Stimulated activated CD8-positive, alpha-beta memory T cell treated with anti-CD3 and anti-CD28 coated beads, Interleukin-15, amount 100 ng/mL, for 1 hour (primary cell): ENCODE data around the gene SLC24A3.

ENCODE experiments used
- DNase-seq: peaks from one replicate; pipeline ENCODE4 v3.0.0-alpha.2; 2020; ENCODE audit warnings: low read depth

SLC24A3 gene

GRCh38 chr20:19241440-19241839, 29.0 kb downstream of the SLC24A3 start:
- DNase-seq, result no peak

DNA sequence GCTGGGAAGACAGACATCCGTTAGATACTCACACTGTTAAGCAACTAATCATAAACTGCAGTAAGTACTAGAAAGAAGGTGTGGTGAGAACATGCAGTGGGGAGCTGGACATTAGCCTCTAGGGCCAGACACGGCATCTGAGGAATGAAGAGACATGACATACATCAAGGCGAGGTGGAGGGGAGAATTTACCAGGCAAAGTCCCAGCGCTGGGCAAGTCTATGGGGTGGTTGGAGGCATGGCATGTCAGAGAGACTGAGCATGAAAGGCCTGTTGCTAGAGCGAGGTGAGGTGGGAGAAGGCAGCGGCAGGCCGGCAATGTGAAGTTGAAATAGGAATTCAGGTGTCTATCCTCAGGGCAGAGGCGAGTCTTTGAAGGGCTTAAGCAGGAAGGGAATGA, 31.8 kb downstream of the SLC24A3 start:
- no peak for DNase-seq

DNA sequence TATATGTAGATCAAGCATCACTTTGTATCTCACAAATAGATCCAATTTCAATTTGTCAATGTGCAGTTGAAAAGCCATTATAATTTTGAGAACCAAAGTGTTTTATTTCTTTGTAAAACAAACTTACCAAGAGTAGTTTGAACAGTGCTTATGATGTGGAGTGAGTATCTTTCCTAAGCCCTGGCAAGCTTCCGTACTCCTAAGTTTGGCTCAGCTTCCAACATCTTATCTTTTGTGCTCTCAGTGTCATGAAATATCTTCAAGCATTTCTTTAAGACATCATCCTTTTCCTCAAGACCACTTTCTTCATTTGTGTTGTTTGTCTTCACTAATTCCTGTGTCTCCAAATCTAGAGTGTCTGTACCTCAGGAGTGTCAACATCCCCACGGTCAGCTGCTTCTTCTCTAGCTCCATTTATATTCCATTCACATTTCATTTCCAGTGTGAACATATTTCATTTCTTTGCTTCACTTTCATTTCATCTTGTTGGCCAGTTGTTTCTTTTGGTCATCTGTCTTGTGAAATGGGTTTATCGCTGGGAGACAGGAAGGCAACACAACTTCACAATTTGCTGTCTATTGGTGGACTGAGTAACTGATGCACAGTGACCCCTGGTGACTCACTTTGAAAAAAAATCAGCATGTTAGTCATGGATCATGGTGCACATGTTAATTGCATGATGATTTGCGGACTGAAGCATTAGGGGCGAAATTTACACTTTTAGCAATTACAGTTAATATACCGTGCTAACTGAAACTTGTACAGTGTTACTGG, 36.9 kb downstream of the SLC24A3 start:
- DNase-seq, result no peak

DNA sequence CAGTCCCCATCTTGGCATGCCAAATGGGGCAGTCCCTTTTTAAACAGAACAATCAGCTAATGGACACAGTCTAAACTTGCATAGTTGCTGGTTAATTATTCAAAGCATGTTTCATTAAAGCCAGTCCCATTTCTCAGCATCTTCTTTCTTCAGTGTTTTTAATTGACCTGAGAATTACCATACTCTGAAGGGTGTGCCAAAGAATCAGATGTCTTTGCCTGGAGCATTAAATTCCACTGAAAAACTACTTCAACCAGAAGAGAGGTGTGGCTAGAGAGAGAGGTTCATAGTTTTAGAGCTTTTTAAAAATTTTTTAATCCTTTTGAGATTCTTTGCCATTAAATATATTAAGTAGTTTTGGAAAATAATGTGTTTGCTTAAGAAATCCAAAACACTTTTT, 37.9 kb downstream of the SLC24A3 start:
- DNase-seq, result no peak

GRCh38 chr20:19251506-19251905, 39.1 kb downstream of the SLC24A3 start:
- DNase-seq, result no peak

- no peak for DNase-seq
Measured at GRCh38 chr20:19251958-19252357, 39.5 kb downstream of the SLC24A3 start.

- DNase-seq, result no peak
Measured at GRCh38 chr20:19252451-19253120, 40.1 kb downstream of the SLC24A3 start.

- no peak for DNase-seq
Measured at GRCh38 chr20:19253316-19253715, 40.9 kb downstream of the SLC24A3 start.

- no peak for DNase-seq
Measured at GRCh38 chr20:19253916-19254820, 41.7 kb downstream of the SLC24A3 start.

DNA sequence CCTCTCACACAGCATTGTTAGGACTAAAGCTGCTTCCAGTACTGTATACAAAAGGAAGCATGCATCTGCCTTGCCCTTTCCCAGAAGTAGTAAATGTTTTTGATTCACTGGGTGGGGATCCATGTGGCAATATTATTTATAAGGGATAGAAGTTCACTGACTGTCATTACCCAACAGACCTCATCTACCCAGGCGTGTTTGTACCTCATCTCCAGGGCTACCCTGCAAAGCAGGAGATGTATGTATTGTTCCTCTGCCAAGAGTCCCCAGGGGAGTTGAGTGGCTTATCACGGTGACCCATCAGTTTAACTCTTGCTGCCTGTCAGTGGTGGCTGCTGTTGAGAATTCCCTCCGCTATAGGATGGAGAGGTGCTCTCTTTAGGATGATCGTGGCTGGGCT, 42.5 kb downstream of the SLC24A3 start:
- DNase-seq, result no peak

- DNase-seq, result no peak
Measured at GRCh38 chr20:19256085-19256484, 43.6 kb downstream of the SLC24A3 start.

DNA sequence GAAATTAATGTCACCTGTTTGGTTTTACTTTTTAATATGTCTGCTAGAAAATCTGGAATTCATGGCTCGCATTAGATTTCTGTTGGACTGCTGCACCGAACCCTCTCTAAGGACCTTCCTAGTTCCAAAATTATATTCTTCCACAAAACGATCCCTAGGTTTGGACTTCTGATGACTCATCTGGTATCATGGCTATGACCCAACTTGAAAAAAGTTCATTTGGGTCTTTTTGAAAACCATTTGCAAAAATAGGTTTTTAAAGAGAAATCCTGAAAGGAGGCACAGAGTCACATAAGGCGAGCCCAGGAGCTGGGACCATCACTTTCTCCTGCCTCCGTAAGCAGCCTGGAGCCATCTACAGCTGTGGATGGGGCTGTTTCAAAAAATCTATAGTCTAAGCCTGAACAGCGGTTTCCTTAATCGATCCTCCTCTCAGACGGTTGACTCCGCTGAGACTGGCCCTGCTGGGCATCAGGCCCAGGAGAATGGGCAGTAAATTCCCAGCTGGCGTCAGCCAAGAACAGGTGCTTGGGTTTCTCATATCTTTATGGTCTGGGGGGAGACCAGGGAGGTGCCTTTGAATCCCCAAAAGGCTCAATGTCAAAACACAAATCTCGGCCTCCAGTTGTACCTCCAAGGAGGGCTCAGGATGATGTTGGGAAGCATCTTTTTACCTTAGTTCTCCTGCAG, 44.6 kb downstream of the SLC24A3 start:
- DNase-seq, result no peak

DNA sequence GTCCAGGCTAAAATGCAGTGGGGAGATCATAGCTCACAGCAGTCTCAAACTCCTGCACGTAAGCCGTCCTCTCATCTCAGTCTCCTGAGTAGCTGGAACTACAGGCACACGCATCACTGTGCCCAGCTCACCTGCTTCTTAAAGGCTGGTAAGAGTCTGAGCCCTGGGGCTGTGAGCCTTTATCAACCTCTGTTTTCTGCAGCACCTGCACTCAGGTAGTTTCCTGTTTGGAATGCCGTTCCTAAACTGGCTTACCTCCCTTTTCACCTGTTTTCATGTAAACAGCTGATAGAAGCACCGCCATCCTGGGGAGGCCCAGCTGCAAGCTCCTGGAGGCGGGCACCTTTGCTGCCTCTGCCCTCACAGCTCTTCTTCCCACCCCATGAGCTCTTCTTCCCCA, 45.4 kb downstream of the SLC24A3 start:
- no peak for DNase-seq

DNA sequence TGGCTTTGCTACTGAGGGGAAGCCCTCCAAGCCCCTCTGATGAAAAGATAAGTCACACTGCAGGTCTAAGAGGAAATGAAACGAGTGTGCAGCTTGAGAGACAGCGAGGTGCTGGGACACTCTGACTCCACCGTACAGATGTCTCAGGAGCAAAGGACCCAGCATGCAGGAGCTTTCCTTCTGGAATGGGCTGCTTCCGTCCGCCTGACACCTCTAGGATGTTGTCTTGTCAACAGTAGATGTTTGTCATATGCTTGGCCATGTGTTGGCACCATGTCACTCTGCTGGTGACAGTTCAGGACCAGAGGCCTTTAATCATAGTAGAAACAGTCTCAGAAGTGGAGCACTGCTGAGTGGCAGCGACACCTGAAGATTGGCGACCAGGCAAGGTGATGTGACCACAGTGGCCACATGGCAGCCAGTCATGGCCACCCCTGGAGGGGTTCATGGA, 46.7 kb downstream of the SLC24A3 start:
- DNase-seq, result no peak

DNA sequence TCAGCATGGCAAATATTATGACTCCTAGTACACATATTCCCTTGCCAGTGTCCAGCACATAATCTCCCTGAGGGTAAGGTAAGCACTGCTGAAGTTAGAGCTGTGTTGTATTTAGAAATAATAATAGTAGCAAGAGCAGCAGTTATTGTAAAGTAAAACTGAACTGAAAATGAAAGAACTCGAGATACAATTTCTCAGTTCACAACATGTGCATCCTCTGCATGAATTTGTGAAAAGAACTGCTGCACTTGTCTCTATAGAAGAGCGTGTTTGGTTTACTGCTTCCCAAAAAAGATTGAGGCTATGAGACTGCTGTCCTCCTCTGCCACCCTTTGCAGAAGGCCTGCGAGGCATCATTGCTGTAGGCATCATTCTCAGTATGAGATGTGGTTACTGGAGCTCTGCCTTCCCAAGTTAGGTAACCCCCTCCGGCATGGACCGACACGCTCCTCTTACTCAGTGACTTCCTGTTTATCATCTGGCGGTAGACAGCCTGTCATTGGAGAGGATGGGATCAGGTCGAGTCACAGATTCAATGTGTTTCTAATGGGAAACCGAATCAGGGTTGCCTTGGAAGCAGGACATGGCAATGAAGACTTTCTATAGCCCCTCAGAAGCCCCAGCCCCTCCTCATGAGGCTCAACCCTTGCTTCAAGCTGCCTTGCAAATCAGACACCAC, 48.1 kb downstream of the SLC24A3 start:
- DNase-seq, result no peak

- DNase-seq, result no peak
Measured at GRCh38 chr20:19264191-19264590, 51.7 kb downstream of the SLC24A3 start.

DNA sequence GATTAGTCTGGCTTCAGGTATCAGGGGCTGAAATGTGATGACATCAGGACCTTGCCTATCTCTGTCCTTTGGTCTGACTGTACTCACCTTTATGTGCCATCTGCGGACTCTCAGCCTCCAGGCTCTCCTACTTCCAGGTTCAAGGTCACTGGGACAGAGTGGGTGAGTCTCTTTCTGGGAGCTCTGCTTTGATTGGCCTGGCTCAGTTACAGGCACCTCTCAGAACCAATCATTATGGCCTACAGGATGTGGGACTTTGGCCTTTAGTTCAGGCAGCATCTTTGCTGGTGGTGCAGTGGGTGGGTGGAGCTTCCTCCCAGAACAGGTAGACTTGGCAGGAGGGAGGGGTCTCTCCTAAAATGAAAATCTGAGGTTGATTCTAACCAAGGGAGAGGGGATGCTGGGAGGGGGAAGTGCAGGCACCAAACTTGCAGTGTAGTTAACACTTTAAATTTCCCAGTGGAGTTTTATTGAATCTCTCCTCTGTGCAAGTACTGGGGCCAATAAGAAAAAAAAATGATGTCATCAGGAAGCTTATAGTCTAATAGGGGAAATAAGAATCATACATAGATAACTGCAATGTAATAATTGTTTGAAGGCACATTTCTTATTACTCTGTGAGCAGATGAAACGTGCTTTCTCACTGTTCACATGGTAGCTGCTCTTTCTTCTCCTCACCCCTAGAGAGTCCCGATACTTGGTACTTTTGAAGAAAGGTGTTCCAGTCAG, 53.4 kb downstream of the SLC24A3 start:
- DNase-seq, result no peak

DNA sequence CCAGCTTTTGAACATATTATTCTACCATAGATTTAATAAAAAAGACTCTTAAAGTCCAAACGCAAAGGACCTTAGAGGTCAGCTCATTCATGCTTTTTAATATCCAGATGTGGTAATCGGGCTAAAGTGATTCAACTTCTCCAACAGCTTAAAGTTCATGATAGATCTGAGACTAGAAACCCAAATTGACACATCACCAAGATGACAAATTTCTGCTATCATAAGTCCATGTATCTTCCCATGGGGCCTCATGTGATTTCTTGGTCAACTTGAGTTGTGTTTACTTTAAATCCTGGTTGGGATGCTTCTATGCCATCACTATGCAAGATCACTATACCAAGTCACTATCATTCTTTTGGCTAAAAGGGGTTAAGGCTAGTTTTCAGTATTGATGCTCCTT, 56.0 kb downstream of the SLC24A3 start:
- DNase-seq, result no peak

DNA sequence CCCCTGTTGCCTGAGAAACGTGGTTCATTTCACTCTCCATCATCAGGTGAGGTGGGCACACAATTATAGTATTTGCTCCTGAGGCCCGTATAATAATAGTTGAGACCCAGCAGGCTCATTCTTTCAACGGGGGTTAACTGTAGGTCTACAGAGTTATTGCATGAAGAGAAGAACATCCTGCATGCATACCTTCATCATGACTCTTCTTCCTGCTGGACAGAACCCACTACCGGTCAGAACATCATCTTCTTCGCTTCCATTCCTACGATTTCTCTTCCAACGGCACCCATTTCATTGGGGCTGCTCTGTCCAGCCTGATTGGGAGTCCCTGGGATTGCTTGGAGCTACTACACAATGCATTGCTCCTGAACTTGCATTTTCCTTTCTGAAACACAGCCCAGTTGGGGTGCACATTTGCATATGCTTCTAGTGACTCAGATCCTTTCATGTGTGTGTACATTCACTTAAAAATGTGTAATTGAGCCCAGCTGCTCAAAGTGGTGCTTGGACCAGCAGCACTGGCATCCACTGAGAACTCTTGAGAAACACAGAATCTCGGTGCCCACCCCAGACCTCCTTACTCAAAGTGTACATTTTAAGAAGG, 57.4 kb downstream of the SLC24A3 start:
- DNase-seq, result no peak
